Mammary epithelial cell (primary cell): ENCODE measurements around the gene IFI27.

Experiments used
- CTCF ChIP-seq, 2 donors: IDR thresholded peaks in 1 of 2; conservative IDR thresholded peaks in 1 of 2; 2 replicates each; pipeline ENCODE4 v1.5.1; 2011 to 2012; ENCODE audit warnings: inconsistent platforms in 2 of 2, low read length in 2 of 2, mild to moderate bottlenecking in 2 of 2, control low read depth in 1 of 2, low read depth in 1 of 2; ENCODE audit not compliant: insufficient read depth in 1 of 2; ENCODE audit errors: extremely low read depth in 1 of 2
- EZH2 ChIP-seq: IDR thresholded peaks from 2 replicates; pipeline ENCODE4 v1.6.1; 2012; ENCODE audit warnings: low read length, inconsistent platforms, borderline replicate concordance

GRCh38 chr14:94088516-94088915, 22.0 kb upstream of the IFI27 start:
- TF ChIP-seq EZH2 (no peak), CTCF (conservative IDR thresholded peaks at IDR 0.05 in 1 of 2, IDR thresholded peaks at IDR 0.05 in 1 of 2; ENCODE audit: extremely low read depth in 1 of 2, insufficient read depth in 1 of 2, low read depth in 1 of 2, low read length in 2 of 2) (no peak)
